HG03139 (cell line): ENCODE results near the gene ZNF618.

ENCODE experiments used
- ATAC-seq: cut with Tn5 transposase; IDR thresholded peaks from one replicate; pipeline ENCODE4 v1.9.1; 2021; ENCODE audit not compliant: unreplicated experiment

The ZNF618 gene

DNA sequence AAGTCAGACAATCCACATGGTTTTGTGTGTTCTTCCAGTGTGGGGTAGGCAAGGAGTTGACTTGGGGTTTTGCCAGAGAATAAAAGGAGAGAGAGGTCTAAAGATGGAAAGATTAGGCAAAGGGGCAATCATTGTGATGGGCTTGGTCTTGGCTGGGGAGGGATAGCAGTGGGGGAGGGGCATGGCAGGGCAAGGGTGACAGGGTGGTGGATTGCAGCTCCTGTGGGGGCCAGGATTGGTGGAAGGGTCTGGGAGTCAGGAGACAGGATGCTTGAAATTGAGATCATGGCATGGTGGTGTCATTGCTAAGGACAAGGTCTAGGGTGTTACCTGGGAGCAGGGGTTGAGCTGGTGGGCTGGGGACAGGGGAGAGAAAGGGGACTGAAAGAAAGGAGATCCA, 57.6 kb downstream of the ZNF618 start:
- ATAC-seq, result no peak

DNA sequence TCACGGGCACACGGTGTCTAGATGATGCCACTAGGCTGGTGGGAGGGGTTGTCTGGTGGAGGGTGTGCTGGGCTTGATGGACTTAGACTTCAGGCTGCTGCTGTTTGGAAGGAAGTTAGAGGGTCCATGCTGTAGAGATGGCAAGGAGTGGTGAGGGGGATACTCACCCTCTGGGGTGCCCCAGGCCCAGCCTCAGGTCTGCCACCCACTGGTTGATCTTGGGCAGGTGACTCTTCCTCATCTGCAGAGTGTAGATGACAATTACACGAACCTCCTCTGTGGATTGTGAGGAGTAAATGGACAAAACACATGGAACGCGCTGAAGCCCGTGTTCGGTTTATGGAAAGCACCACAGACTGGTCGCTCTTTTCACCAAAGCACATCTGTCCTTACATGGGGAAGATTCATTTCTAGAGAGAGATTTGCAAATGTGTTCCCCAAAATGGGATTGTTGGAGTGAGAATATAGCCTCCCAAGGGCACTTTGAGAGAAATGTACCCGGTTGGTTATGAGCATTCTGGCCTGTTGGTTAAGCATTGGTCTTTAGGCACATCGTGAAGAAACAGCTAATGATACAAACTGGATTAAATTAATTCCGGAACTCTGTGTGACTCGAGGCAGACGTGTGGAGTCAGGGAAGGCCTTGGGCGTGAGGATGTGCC, 58.2 kb downstream of the ZNF618 start:
- no peak for ATAC-seq

DNA sequence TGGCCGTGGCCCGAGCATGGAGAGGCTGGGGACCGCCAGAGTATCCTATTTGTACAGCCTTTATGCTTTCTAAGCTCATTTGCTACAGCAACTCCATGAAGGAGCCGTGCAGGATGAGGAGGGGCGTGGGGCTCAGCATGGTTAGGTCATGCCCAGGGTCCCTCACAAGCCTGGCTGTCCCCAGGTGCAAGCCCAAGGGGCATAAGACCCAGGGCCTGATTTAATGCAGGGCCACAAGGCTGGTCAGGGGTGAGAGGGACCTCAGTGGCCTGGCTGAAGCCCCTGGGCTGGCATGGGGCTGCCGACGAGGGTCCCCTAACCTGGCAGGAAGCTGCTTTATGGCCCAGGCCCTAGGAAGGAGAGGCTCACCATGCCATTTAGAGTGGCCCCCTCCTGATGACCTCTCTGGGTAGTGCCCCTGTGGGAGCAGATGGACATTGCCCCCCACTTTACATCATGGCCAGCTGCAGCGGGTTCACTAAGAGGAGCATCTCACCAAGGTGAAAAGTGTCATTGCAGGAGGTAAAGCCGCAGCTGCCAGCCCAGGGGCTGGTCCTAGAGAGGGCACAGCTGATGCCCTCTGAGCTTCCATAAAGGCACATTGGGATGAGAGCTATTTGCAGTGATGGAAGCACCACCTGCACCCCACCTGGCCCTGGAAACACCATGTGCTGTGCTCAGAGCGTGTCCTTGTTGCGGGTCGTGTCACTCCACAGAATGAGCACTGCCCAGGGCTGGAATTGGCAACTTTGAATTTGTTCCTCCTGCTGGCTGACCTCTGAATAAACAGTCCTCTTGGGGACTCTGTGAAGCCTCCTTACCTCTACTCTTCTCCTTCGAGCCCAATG, 58.9 kb downstream of the ZNF618 start:
- no peak for ATAC-seq

DNA sequence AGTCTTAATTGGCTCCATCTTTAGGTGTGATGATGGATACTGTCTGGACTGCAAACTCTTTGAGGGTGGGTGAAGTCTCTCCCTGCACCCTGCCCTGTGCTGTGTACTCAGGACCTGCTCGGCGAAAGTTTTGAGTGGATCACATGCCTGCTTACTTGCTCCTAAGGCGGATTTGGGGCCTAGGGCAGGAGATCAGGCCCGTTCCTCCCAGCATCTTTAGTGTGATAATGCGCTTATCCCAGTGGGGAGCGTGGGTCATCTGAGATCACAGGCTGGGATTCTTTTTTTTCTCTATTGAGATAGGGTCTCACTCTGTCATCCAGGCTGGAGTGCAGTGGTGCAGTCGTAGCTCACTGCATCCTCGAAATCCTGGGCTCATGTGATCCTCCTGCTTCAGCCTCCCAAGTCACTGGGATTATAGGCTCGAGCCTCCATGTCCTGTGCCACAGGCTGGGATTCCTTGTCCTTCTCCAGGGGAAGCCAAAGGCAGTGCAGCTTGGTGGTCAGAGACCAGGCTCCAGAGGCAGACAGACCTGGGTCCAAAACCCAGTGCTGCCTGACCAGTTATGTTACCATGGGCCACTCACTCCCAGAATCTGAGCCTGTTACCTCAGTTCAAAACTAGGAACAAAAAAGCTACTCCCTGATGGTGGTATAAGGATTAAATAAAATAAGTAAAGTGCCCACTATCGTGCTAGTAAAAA, 59.7 kb downstream of the ZNF618 start:
- ATAC-seq, result no peak

DNA sequence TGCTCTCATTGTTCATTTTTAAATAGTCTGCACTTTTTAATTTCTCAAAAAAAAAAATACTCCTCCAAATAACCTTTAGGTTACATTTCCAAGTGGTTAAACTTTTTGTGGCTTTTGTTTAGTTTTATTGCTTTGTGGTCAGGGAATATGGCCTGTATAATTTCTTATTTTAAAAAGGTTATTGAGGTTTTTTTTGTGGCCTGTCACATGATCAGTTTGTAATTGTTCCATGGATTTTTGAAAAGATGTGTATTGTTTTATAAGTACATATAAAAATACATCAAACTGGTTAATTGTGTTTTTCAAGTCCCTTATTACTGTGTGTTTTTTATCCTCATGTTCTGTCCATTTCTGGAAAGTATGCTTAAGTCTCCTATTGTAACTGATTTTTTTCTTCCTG, 64.0 kb downstream of the ZNF618 start:
- no peak for ATAC-seq

DNA sequence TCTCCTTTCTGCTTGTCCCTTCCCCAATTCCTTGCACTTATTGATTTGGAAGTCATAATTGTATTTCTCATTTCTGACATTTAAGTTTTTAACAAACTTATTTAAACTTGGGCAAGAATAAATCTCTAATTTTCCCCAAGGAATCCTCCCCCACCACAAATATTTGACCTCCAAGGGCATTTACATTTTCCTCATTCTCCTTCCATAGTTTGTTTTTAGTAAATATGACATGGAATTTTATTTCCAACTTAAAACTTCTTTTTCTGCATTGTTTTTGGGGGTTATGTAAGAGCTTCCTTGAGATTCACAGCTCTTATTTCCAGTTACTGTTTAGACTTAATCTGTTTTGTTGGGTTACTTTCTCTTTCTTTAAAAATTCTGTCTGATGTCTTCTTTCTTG, 64.9 kb downstream of the ZNF618 start:
- no peak for ATAC-seq

DNA sequence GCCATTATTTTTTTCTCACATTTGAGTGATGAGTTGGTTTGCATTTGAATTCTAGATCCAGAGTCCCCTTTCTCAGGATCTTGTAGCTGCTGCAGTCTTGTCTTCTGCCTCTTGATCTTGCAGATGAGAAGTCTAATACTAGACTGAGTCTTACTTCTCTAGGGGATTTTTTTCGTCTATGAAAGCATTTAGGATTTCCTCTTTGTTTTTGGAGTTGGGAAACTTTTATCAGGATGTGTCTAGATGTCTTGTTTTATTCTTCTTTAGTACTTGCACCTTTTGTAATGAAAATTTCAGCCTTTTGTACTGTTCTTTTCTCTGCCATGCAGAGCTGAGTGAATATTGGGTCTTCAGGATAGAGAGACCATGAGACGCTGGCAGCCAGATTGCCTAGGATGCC, 65.4 kb downstream of the ZNF618 start:
- ATAC-seq, result no peak

DNA sequence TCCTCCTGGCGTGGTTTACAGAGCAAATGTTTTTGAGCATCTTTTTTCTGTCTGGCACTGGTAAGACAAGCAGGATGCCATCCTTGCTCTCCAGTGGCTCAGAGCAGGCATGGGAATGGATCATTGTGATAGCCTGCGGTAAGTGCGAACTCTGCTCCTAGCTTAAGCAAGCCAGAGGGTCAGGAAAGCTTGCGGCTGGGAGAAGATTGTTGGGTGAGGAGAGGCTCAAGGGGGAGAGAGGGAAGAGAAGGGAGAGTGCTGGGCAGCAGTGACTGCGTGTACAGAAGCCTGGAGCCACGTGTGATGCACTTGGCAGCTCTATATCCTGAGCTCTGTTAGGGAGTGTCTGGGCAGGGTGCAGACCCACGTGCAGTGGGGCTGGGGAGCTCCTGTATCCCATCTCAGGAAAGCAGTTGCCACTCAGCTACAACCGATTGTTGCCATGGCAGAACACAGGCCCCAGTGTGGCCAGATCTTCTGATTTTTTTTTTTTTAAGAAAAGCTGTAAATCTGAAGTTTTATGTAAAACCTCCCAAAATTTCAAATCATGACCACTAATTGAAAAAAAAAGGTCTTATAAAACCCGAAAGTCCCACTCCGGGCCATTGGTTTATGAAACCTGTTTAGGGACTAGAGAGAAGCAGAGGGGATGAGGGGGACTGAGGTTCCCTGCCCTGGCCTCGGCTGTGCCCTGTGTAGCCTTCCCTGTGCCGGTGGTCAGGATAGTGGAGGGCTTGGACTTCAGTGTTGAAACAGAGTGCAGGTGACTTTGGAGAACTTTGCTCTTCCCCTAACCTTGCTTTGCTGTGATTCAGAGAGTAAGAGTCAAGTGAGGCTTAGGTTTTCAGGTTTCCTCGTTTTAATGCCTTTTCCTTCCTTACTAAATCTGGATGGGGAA, 67.3 kb downstream of the ZNF618 start:
- no peak for ATAC-seq

DNA sequence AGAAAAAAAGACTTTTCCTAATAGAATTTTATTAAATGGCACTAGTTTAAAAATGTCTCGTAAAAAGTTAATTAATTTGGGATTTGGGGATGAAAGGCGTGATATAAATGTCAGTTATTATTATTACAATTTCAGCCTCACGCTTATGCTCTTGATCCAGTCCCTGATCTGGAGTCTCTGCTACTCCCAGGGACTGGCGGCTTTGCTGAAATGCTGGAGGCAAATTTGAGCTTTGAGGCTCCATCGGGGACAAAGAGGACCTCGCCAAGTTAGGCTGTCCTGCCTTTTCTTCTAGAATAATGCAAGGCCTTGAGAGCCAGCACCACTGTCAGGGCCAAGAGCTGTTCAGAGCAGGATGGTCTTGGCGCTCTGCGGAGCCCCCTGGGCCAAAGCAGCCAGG, 69.7 kb downstream of the ZNF618 start:
- ATAC-seq, result no peak

DNA sequence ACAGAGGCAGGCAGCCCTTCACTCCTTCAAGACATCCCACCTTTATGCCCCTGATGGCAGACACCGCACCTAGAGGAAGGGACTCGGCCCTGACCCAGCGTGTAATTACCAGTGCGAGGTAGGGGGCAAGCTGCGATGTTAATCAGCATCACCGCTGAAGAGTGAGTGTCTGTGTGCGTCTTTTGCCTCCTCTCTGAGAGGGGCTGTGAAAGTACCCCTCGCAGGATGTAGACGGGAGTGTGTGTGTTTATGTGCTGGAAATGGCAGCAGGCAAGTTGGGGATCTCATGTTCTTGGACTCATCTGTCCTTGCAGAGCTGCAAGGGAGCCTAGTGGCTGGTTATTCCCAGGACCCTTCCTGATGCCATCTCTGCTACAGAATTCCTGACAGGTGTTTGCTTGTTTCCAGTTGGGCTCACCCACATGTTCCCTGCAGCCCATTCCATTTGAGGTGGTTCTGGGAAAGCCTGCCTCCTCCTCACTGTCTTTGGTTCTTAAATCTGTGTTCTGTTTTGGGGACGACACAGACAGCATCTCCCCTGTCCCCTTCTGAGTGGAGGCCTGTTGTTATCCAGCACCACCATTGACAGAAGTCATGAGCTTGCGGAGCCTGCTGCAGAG, 70.5 kb downstream of the ZNF618 start:
- no peak for ATAC-seq

DNA sequence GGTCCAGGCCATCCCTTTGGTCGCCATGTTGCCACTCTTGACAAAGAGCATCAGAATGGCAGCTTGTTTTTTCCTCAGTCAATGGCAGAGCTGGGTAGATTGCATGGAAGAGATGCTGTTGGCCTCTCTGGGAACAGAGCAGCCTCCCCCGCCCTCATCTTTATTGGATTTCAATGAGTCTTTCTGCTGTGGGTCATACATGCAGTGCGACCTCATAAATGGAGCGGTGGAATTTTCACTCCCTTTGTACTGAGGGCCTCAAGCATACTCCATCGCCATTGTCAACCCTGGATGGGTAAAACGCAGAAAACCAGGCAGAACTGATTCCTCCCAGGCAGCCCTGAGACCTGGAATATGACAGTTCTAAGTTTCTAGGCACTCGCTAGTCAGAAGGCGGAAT, 71.8 kb downstream of the ZNF618 start:
- ATAC-seq, result no peak

DNA sequence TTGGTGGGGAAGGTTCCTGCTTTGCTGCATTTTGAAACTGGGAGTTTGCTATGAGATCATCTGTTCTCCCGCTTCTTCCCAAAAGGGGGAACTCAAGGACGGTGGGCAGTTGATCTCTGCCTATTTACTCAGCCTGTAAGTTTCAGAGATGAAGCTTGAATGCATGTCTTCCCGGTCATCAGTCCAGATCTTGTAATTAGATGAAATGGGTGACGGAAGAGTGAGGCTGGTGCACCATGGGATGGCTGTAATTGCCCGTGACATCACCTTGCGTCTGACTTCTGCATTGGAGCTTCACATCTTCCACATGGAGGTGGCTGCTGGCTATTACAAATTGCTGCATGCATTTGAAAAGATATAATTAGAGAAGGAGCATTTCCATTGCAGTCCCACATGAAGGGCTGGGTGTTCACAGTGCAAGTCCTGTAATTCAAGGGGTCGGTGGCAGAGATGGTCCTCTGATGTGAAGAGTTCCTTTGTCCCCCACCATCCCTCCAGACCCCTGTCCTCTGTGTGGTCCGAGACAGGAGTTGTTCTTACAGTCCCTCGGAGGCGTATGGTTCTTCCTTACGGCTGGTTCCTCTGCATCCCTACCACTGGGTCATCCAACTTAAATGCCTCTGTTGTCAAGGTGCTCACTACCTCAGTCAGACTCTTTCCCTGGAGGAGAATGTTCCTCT, 72.9 kb downstream of the ZNF618 start:
- ATAC-seq, result no peak

DNA sequence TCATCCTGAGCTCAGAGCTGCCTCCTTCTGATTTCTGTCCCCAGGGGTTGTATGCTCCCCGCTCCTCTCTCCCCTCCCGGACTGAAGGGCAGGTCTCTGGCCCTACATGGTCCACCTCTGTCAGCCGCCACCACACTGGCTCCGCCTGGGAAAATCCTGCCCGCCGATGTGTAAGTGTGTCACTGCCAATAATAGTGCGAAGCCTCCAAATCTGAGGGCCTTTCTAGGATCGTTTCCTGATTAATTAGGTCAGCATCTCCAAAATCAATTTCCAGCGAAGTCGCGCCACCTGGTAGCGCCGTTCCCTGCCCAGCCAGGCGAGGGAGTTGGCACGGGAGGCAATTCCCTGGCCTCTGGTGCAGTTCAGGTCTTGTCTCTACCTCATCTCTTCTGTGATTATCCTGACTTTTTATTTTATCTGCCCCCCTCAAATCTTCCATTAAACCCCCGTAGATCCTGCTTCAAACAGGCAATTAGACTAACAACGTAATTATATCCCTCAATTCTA, 73.5 kb downstream of the ZNF618 start:
- no peak for ATAC-seq

DNA sequence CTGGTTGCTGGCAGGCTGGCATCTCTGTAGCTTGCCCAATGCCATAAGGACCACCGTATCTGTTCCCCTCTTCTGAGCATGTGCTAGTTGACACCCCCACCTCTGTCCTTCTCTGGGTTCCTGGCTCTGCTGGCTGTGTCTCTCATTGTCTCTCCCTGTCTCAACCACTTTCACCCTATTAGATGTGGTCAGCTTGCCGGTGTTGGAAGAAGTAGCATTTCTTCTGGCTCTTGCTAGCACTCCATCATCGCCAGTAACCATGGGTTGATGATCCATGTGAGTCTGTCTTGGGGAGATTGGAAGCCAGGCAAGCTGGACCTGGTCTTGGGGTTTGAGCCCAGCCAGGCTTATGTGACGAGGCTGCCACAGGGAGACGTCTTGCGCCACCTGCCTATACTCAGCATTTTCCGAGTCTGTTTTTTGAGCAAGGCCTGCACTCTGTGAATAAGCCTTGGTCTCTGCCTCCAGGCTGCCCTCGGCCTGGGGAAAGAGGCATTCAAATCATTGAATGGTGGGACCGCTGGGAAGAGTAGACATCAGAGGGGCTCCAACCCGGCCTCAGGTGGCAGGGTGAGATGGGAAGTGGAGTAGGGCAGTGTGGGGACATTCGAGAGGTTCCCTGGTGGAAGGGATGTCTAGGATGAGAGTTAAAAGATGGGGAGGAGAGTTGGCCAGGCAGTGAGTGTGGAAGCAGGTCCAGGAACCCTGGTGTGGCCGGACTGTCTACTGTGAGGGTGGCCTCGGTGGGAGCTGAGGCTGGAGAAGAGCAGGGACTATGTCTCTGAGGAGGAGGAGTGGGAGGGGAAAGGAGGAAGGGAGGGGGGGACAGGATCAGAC, 74.3 kb downstream of the ZNF618 start:
- no peak for ATAC-seq

DNA sequence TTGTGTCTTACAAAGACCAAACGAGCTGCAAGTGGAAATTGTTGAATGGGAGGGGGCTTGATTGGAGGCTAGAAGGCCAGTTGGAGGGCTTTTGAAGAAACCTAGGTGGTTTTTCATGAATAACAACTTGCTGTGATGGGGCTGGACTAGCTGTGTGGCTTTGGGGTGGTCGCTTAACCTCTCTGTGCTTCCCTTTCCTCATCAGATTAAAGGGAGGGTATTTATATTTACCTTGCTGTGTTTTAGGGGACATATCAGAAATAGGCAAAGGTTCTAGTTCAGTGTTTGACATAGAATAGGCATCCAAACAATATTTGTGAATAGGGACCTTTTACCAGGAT, 74.9 kb downstream of the ZNF618 start:
- no peak for ATAC-seq

DNA sequence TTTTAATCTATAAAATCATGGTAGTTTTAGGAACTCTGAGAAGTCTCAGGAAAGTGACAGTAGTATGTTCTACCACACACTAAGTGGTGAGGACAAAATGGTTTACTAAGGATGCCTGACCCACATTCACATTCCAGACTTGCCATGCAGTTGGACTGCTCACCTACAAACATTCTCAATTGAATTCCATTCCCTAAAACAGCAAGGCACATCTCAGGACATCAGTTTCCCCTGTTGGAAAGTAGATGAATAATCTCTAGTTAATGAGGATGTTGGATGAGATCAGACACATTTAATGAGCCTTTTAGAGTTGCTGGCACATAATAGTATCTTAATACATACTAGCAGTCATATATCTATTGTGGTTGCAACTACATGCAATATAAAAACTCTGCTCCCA, 76.6 kb downstream of the ZNF618 start:
- no peak for ATAC-seq

DNA sequence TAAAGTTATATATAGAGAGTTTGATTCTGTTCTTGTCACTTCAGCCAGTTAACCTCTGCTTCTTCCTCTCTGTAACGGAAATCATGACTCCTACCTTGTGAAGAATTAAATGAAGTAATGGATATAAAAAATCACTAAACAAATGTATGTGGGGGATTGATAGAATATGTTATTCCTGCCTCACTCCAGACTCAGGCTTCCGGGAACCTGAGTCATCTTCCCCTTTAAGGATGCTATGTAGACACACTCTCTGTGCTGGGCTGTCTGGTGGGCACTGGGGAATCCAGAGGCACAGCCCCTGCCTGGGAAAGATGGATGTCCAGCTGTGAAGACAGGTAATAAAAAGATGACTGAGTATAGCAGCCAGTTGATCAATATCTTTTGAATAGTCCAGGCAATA, 77.4 kb downstream of the ZNF618 start:
- no peak for ATAC-seq

DNA sequence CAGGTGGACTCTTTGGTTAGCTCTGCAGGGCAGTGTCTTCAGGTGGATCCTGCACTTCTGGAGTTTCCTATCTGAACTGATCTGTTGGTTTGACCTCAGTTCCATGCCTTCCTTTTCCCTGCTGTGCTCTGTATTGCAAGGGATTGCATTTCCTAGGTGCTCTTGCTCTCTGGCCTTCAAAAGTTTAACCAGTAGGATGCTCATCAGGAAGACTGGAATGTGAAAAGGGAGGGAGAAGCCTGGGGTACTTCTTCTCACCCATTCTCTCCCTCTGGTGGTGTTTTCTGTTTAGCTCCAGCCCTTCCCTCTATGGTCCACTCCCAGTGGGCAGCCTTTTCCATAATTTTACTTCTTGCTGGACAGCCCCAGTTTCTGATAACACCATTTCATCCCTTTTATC, 78.5 kb downstream of the ZNF618 start:
- ATAC-seq, result no peak
